Measurements from ENCODE around the gene LSM11.

DNA sequence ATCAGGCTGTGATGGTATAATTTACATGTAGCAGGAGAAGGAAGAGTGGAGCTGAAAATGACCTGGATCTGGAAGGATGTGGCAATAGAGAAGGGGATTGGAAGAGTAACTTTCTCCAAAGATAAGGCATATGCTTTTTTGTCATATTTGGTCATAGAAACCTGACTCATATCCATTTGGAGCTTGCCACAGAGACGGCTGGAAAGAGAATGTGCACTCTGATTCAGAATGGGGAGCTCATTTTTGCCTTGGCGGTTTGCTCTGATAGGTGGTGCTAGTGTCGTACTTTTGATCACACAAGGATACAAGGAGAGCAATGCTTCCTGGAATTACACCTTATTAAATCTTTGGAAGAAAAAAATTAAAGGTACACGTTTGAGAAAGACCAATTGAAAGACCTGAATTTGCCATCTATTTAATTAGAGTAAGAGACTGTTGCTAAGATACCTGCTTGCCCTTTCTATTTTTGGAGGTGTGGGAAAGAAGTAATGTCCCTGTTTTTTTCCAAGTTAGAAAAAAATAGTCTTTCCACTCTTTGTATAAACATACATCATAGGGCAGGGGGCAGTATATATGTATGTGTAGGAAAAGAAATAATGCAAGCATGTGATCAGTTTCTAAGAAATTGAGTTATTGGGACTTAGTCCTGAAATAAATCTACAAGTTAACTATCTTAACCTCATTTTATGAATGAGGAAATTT lies 5.4 kb downstream of the LSM11 start:
- TF ChIP-seq, protein P1, sequence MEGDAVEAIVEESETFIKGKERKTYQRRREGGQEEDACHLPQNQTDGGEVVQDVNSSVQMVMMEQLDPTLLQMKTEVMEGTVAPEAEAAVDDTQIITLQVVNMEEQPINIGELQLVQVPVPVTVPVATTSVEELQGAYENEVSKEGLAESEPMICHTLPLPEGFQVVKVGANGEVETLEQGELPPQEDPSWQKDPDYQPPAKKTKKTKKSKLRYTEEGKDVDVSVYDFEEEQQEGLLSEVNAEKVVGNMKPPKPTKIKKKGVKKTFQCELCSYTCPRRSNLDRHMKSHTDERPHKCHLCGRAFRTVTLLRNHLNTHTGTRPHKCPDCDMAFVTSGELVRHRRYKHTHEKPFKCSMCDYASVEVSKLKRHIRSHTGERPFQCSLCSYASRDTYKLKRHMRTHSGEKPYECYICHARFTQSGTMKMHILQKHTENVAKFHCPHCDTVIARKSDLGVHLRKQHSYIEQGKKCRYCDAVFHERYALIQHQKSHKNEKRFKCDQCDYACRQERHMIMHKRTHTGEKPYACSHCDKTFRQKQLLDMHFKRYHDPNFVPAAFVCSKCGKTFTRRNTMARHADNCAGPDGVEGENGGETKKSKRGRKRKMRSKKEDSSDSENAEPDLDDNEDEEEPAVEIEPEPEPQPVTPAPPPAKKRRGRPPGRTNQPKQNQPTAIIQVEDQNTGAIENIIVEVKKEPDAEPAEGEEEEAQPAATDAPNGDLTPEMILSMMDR (IDR thresholded peaks at IDR 0.05): no peak
- no peak for TF ChIP-seq POLR2A (IDR thresholded peaks at IDR 0.05)

Data from lower leg skin (tissue), 3 donors.